IMR-90 (cell line): ENCODE measurements around the gene BEGAIN. TPM values are rescaled to one million over a fixed set of nuclear protein-coding genes. Genes with fewer than 3 reads are reported as not detected.

Experiments used
- ATAC-seq: fragments of 200-7000 bp; cut with Tn5 transposase; 2 replicates; pipeline ENCODE4 v1.9.1; 2020; ENCODE audit warnings: low read depth, mild to moderate bottlenecking, moderate library complexity
- BruUV-seq: library from RNA; stranded (reverse); fragments of 400-500 nt; replicated peaks from 2 replicates; lab custom pipeline; 2021; lab: Mats Ljungman, UMichigan
- CTCF ChIA-PET: fragments of 300-600 bp; formaldehyde crosslinking; extraction: SDS; loops from one replicate; lab custom pipeline; 2021; ENCODE audit warnings: antibody characterized with exemption; lab: Yijun Ruan, JAX
- POLR2A ChIA-PET: fragments of 300-600 bp; sonication (Branson Sonifier 250); formaldehyde crosslinking; loops from one replicate; lab custom pipeline; 2022; ENCODE audit warnings: antibody characterized with exemption; ENCODE audit not compliant: unreplicated experiment; lab: Charles Lee
- DNase-seq: peaks from one replicate; pipeline ENCODE4 v3.0.0; 2013
- H2AFZ ChIP-seq: replicated peaks from 2 replicates; pipeline ENCODE3; 2013; ENCODE audit warnings: low read length, mild to moderate bottlenecking; ENCODE audit not compliant: poor library complexity
- H2AK5ac ChIP-seq: 2 replicates; pipeline ENCODE4 v1.6.1; 2013; ENCODE audit warnings: low read depth, low read length, inconsistent platforms
- H2AK9ac ChIP-seq: replicated peaks from 2 replicates; pipeline ENCODE3; 2013; ENCODE audit warnings: mild to moderate bottlenecking, low read depth, low read length, moderate library complexity; ENCODE audit not compliant: poor library complexity
- H2BK120ac ChIP-seq: 2 replicates; pipeline ENCODE4 v1.6.1; 2013; ENCODE audit warnings: low read depth, low read length, inconsistent platforms
- H2BK15ac ChIP-seq: 3 replicates; pipeline ENCODE4 v1.6.1; 2013; ENCODE audit warnings: low read depth, low read length, inconsistent platforms
- H2BK20ac ChIP-seq: 2 replicates; pipeline ENCODE4 v1.6.1; 2013; ENCODE audit warnings: low read depth, mild to moderate bottlenecking, inconsistent platforms, low read length, moderate library complexity
- H2BK5ac ChIP-seq: 2 replicates; pipeline ENCODE4 v1.6.1; 2013; ENCODE audit warnings: mild to moderate bottlenecking, low read depth, low read length, inconsistent platforms; ENCODE audit not compliant: poor library complexity, severe bottlenecking
- H3K14ac ChIP-seq: replicated peaks from 2 replicates; pipeline ENCODE4 v1.6.1; 2013; ENCODE audit warnings: low read depth, low read length, inconsistent platforms
- H3K18ac ChIP-seq: 2 replicates; pipeline ENCODE4 v1.6.1; 2013; ENCODE audit warnings: low read depth, low read length, control low read depth
- H3K23ac ChIP-seq: 2 replicates; pipeline ENCODE4 v1.6.1; 2013; ENCODE audit warnings: low read depth, low read length, inconsistent platforms
- H3K27ac ChIP-seq: 2 replicates; pipeline ENCODE4 v1.5.1; 2013; ENCODE audit warnings: mild to moderate bottlenecking, control low read depth, low read length; ENCODE audit not compliant: insufficient read depth
- H3K27me3 ChIP-seq: 2 replicates; pipeline ENCODE4 v1.6.1; 2013; ENCODE audit warnings: low read length; ENCODE audit not compliant: control insufficient read depth, insufficient read depth
- H3K36me3 ChIP-seq: 2 replicates; pipeline ENCODE4 v1.6.1; 2013; ENCODE audit warnings: low read length, mixed read lengths; ENCODE audit not compliant: control insufficient read depth, insufficient read depth
- H3K4ac ChIP-seq: 2 replicates; pipeline ENCODE4 v1.6.1; 2013; ENCODE audit warnings: low read depth, low read length, inconsistent platforms
- H3K4me1 ChIP-seq: 2 replicates; pipeline ENCODE4 v1.6.1; 2013; ENCODE audit warnings: low read length, mixed read lengths; ENCODE audit not compliant: control insufficient read depth, insufficient read depth
- H3K4me2 ChIP-seq: 2 replicates; pipeline ENCODE4 v1.6.1; 2013; ENCODE audit warnings: low read depth, mild to moderate bottlenecking, control low read depth, low read length, moderate library complexity
- H3K4me3 ChIP-seq: 2 replicates; pipeline ENCODE4 v1.5.1; 2013; ENCODE audit warnings: low read depth, mild to moderate bottlenecking, control low read depth, low read length, moderate library complexity; ENCODE audit not compliant: insufficient read depth
- H3K56ac ChIP-seq: 2 replicates; pipeline ENCODE4 v1.6.1; 2013; ENCODE audit warnings: low read length, inconsistent platforms; ENCODE audit not compliant: insufficient read depth; ENCODE audit errors: extremely low read depth
- H3K79me1 ChIP-seq, 2 experiments: 2 replicates each; pipeline ENCODE4 v1.6.1; 2013; ENCODE audit warnings: low read length in 2 of 2, inconsistent platforms in 1 of 2, low read depth in 1 of 2
- H3K9ac ChIP-seq: 2 replicates; pipeline ENCODE4 v1.6.1; 2013; ENCODE audit warnings: low read depth, low read length, control low read depth
- H3K9me1 ChIP-seq: 2 replicates; pipeline ENCODE4 v1.6.1; 2013; ENCODE audit warnings: low read length, inconsistent platforms; ENCODE audit not compliant: insufficient read depth
- H3K9me3 ChIP-seq: 2 replicates; pipeline ENCODE4 v1.6.1; 2013; ENCODE audit warnings: low read length; ENCODE audit not compliant: control insufficient read depth, insufficient read depth
- H4K20me1 ChIP-seq: 2 replicates; pipeline ENCODE4 v1.6.1; 2013; ENCODE audit warnings: low read length, inconsistent platforms; ENCODE audit not compliant: insufficient read depth
- H4K5ac ChIP-seq: 2 replicates; pipeline ENCODE4 v1.6.1; 2013; ENCODE audit warnings: mild to moderate bottlenecking, low read depth, low read length, control low read depth
- H4K8ac ChIP-seq, 2 experiments: 2 replicates each; pipeline ENCODE4 v1.6.1; 2013; ENCODE audit warnings: low read depth in 2 of 2, low read length in 2 of 2, control low read depth in 1 of 2, inconsistent platforms in 1 of 2
- H4K91ac ChIP-seq: 2 replicates; pipeline ENCODE4 v1.6.1; 2013; ENCODE audit warnings: low read depth, low read length, inconsistent platforms; ENCODE audit not compliant: insufficient read depth
- ELK1 ChIP-seq: fragments of 150-350 bp; IDR thresholded peaks from 2 replicates; pipeline ENCODE4 v1.6.1; 2016; ENCODE audit warnings: low read depth, mild to moderate bottlenecking, low read length, moderate library complexity, borderline replicate concordance
- MAFK ChIP-seq: IDR thresholded peaks from 2 replicates; pipeline ENCODE4 v1.6.1; 2012; ENCODE audit warnings: low read depth, low read length, improper control_type of control experiment
- MXI1 ChIP-seq: IDR thresholded peaks from 2 replicates; pipeline ENCODE4 v1.6.1; 2012; ENCODE audit warnings: low read depth, mild to moderate bottlenecking, low read length, moderate library complexity, borderline replicate concordance
- POLR2A ChIP-seq: IDR thresholded peaks from 2 replicates; pipeline ENCODE4 v1.6.1; 2012; ENCODE audit warnings: mild to moderate bottlenecking, low read depth, low read length
- RAD21 ChIP-seq: IDR thresholded peaks from 2 replicates; pipeline ENCODE4 v1.6.1; 2012; ENCODE audit warnings: low read length, improper control_type of control experiment
- RCOR1 ChIP-seq: IDR thresholded peaks from 2 replicates; pipeline ENCODE4 v1.6.1; 2012; ENCODE audit warnings: mild to moderate bottlenecking, low read length, improper control_type of control experiment; ENCODE audit not compliant: insufficient replicate concordance
- WGBS, 2 experiments: methylation state at CpG; one replicate each; pipeline versions ENCODE4 v1.1.5 to v1.1.7; 2013; ENCODE audit warnings: missing lambda C conversion rate in 2 of 2; ENCODE audit not compliant: insufficient read length in 1 of 2; ENCODE audit errors: extremely low coverage in 2 of 2; 5-methylcytosine and 5-hydroxymethylcytosine counted together
- dilution Hi-C: fragments of 300-500 bp; cut with HindIII; formaldehyde crosslinking; loops from one replicate; pipeline ENCODE4 v1.14.3; 2018; ENCODE audit warnings: low sequenced_read_pairs; ENCODE audit not compliant: unreplicated experiment
- in situ Hi-C: fragments of 300-500 bp; cut with MboI; formaldehyde crosslinking; loops from 3 replicates; pipeline ENCODE4 v1.14.3; 2019; ENCODE audit warnings: low sequenced_read_pairs, inconsistent platforms, mixed read lengths
- intact Hi-C: fragments of 100-400 bp; cut with micrococcal nuclease; formaldehyde crosslinking; loops from 2 replicates; pipeline ENCODE4 v1.10.0; 2022
- polyA plus RNA-seq, 3 experiments: library from polyadenylated mRNA; depleted of rRNA; stranded (reverse); fragments of >200 nt; gene quantifications; 2 replicates each; pipeline ENCODE4 v1.2.3, GENCODE V29; 2012; ENCODE audit warnings: low replicate concordance in 1 of 3
- total RNA-seq: library from RNA; depleted of rRNA; stranded (reverse); fragments of >200 nt; gene quantifications from 2 replicates; pipeline ENCODE4 v1.2.3, GENCODE V29; 2012
- TF ChIP-seq, protein P1 (sequence below): fragments of 150-350 bp; IDR thresholded peaks from 2 replicates; pipeline ENCODE4 v1.6.1; 2017; ENCODE audit warnings: mild to moderate bottlenecking, antibody characterized with exemption, low read length, low read depth

BEGAIN gene
- total and polyA plus RNA-seq, 2 of the 4 experiments (the other 2 are of a cell fraction), result 0.18 to 0.99 TPM

DNA sequence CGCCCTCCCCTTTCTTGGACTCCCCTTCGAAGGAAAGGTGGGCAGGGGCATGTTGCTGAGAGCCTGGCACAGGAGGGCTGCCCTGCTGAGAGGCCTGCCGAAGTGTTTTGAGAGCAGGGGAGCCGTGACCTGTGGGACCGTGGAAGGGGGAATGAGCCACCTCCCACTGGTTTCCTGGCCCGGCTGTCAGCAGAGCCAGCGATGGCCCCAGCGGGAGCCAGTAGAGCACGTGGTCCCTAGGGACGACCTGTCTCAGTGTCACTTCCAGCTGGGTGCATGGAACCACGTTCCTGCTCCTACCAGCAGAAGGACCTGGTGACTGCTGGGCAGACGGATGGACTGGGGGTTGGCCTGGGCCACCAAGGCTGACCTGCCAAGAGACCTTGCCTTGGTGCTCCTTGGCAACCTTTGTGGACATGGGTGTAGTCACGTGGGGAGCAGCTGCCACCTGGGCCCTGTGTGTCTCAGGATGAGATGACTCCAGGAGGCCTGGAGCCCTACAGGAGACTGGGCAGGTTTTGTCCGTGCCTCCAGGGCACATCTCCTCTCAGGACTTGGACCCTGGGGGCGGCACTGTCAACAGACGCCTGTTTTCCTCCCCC, 34.6 kb downstream of the BEGAIN start:
- BruUV-seq, result no TSS peak
- no peaks in the 10 kb centered on the region for H3K4me1 ChIP-seq
- H3K27ac ChIP-seq, result no peak overlapping the region
- no peak overlapping the region for H3K18ac ChIP-seq
- H2BK15ac ChIP-seq, result no peak overlapping the region
- no peak overlapping the region for H4K91ac ChIP-seq
- no peak overlapping the region for H2AK5ac ChIP-seq
- DNase-seq (no peak), ATAC-seq (no peak)
- in situ Hi-C loops, result no loop called here
- POLR2A ChIA-PET, result no interaction called here
- no peak overlapping the region for H2BK20ac ChIP-seq
- CTCF ChIA-PET, result no interaction called here
- H2AK9ac ChIP-seq, result no peak overlapping the region
- no peaks in the 10 kb centered on the region for H3K9me1 ChIP-seq
- intact Hi-C loops, result no loop called here
- dilution Hi-C loops, result no loop called here
- no peak overlapping the region for H3K14ac ChIP-seq
- no peak overlapping the region for H3K4me2 ChIP-seq
- H3K79me1 ChIP-seq, result no peaks in the 10 kb centered on the region
- no peak overlapping the region for H2AFZ ChIP-seq
- TF ChIP-seq RCOR1 (no peak), RAD21 (no peak), MXI1 (no peak), ELK1 (no peak), MAFK (no peak), POLR2A (no peak)
- TF ChIP-seq, protein P1, sequence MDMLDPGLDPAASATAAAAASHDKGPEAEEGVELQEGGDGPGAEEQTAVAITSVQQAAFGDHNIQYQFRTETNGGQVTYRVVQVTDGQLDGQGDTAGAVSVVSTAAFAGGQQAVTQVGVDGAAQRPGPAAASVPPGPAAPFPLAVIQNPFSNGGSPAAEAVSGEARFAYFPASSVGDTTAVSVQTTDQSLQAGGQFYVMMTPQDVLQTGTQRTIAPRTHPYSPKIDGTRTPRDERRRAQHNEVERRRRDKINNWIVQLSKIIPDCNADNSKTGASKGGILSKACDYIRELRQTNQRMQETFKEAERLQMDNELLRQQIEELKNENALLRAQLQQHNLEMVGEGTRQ, result no peak
- no peaks in the 10 kb centered on the region for H3K9me3 ChIP-seq
- no peak overlapping the region for H3K4me3 ChIP-seq
- no peak overlapping the region for H3K9ac ChIP-seq
- no peak overlapping the region for H3K56ac ChIP-seq
- H4K20me1 ChIP-seq, result no peaks in the 10 kb centered on the region
- H3K4ac ChIP-seq, result no peak overlapping the region
- H4K8ac ChIP-seq, result no peak overlapping the region
- H3K23ac ChIP-seq, result no peak overlapping the region
- no peaks in the 10 kb centered on the region for H3K36me3 ChIP-seq
- H2BK5ac ChIP-seq, result no peak overlapping the region
- H2BK120ac ChIP-seq, result no peak overlapping the region
- H3K27me3 ChIP-seq, result peaks cover 36% of the 10 kb centered on the region
- no peak overlapping the region for H4K5ac ChIP-seq
- 73% methylated on average over 8 of the region's 16 CpGs; no CpG with 5 or more reads in 1 of the 2 experiments for WGBS, 2 experiments
